GM21447 (cell line): Measurements from ENCODE around the gene DPP7.
"Not testable (repeated sequence)": the region's sequence is repeated elsewhere in the genome, so short reads cannot be mapped to it uniquely, and the experiment has no call there.

ENCODE experiments used
- ATAC-seq: cut with Tn5 transposase; IDR thresholded peaks from one replicate; pipeline ENCODE4 v1.9.1; 2021; ENCODE audit not compliant: unreplicated experiment

DPP7 gene

GRCh38 chr9:137148242-137148641 is 33.7 kb upstream of the DPP7 start:
- ATAC-seq = no peak

- no peak for ATAC-seq
Measured at GRCh38 chr9:137147793-137148160, 33.2 kb upstream of the DPP7 start.

DNA sequence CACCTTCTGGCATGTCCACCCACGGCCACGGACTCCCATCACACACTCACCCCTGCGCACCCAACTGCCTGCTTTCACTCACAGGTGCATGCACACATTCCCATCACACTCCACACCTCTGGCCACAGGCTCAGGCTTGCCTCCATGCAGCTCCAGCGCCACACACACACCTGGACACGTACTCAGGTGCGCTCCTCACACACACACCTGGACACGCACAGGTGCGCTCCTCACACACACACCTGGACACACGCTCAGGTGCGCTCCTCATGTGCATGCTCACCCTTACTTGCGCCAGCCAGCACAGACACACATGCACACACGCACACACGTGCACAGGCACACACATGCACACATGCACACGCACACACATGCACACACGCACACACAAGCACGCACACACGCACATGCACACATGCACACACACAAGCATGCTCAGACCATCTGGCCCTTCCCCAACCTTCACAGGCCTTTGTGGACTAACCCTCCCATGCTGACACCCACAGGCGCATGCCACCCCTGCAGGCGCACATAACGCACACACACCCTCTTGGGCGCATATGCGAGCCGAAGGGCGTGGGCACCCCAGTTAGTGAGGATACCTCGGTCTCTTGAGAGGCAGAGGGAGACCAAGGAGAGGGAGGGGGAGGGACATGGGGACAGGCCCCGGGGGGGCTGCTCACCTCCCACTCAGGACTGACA is 32.7 kb upstream of the DPP7 start:
- ATAC-seq = no peak

DNA sequence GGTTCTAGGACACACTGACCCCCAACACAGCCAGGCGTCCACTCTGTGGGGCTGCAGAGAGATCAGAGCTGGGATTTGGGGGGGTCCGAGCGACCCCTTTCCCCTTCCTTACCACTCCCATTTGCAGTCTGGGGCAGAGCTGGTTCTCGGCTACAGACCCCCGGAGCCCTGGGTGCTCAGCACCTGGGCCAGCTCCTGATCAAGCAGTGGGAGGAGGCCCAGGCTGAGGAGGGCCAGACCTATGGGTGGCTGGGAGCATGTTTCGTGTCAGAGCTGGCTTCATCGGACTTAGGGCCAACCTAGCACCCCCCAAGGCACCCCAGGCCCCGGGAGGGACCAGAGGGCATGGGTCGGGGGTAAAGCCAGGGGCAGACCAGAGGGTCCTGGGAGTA is 32.0 kb upstream of the DPP7 start:
- ATAC-seq = no peak

DNA sequence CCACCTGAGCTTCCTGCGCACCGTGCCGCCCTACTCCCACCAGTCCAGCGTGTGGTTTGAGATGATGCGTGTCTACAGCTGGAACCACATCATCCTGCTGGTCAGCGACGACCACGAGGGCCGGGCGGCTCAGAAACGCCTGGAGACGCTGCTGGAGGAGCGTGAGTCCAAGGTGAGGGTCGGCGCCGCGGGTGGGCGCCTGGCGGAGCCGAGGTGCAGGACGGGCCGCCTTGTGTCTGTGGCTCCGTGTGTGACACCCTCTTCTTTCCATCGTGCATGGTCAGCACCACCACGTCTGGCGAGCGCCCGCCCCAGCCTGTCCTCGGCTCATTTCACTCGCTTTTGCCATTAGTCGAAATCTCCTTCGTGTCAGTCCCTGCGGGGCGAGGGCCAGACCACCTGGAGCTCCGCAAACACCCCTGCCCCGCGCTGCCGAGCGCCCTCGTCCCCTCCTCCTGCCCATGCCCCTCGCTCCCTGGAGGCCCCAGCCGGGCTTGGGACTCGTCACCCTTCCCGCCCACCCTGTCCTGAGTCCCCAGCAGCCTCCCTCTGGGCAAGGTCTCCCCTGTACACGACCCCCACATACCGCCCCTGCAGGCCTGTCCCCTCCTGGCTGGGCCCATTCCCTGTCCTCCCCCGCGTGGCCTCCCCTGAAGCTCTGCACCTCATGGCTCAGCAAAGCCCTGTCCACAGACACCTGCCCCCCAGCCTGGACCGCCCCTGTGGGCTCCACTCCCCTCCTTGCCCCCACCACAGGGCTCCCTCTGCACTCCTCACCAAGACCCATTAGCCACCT is 31.4 kb upstream of the DPP7 start:
- ATAC-seq = no peak

DNA sequence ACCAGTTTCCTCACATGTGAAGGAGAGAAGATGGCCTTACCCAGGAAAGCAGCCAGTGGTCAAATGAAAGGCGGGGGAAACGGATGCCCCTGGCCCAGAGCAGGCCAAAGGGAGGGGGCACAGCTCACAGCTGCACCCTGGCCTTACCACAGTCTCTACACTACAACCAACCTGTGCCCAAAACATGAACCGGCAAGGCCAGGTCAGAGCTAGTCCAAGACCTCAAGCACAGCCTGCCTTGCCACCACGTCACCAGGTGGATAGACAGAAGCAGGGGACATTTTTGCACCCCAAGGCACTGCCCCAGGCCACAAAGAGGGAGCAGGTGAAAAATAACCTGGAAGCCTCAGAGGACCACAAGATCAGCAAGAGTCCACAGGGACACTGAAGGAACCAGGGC is 28.9 kb upstream of the DPP7 start:
- ATAC-seq = no peak

- no peak for ATAC-seq
Measured at GRCh38 chr9:137141976-137142936, 27.7 kb upstream of the DPP7 start.

DNA sequence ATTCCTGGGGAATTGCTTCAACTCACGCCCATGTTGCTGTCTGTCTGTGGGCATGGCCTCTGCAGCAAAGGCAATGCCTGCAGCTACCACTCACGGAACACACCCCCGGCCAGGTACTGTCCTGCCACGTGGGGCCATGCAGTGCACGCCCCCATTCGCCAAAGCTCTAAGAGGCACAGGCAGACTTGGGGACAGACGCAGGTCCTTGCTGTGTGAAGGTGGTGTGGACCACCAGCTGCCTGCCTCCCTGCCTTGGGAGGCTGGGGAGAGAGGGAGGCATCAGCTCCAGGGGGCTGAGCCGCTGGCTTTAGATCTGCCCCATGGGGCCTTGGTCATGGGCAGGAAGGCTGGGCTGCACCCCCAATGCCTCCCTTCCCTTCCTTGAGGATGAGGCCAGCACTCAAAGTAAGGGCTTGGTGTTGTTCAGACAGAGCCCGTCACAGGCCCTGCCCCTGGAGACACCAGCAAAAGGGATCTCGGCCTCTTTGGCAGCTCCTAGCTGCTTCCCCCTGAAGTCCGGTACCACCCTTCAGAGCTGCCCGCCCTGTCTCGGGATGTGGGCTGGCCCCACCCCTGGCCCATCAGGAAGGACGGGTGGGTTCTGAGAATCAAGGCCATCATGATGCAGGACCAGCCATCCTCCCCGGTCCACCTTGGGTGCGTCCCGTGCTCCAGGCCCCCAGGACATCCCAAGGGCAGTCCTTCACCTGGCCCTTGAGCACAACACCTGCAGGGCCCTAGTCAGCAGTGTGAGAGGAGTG is 26.7 kb upstream of the DPP7 start:
- no peak for ATAC-seq

GRCh38 chr9:137140151-137141012 is 25.8 kb upstream of the DPP7 start:
- no peak for ATAC-seq

DNA sequence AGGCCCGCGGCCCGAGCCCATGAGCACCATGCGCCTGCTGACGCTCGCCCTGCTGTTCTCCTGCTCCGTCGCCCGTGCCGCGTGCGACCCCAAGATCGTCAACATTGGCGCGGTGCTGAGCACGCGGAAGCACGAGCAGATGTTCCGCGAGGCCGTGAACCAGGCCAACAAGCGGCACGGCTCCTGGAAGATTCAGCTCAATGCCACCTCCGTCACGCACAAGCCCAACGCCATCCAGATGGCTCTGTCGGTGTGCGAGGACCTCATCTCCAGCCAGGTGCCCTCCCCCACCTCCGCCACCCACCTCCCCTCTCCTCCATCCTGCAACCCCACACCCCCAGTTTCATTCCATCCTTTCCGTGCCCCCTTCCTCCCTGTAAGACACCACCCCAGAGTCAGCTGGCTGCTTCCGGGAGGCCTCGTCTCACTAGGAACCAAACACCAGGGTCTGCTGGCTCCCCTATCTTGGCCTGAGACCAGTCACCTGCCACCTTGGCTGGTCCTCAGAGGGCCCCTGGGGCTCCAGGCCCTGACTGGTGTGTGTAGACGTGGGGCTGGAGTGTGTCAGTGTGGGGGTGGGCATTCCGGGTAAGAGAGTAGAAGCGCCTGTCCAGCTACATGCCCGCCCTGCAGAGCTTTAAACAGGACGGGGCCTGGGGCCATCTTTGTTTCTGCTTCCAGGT is 25.1 kb upstream of the DPP7 start:
- ATAC-seq = no peak

- ATAC-seq = no peak
Measured at GRCh38 chr9:137138722-137139467, 24.4 kb upstream of the DPP7 start, which contains the start of gene GRIN1. GRIN1 (plus strand) TSS chr9:137139154; CDS start chr9:137139487, 333 bp downstream.

- no peak for ATAC-seq
Measured at GRCh38 chr9:137138058-137138721, 23.7 kb upstream of the DPP7 start.

GRCh38 chr9:137136881-137137607 is 22.5 kb upstream of the DPP7 start:
- ATAC-seq = no peak

DNA sequence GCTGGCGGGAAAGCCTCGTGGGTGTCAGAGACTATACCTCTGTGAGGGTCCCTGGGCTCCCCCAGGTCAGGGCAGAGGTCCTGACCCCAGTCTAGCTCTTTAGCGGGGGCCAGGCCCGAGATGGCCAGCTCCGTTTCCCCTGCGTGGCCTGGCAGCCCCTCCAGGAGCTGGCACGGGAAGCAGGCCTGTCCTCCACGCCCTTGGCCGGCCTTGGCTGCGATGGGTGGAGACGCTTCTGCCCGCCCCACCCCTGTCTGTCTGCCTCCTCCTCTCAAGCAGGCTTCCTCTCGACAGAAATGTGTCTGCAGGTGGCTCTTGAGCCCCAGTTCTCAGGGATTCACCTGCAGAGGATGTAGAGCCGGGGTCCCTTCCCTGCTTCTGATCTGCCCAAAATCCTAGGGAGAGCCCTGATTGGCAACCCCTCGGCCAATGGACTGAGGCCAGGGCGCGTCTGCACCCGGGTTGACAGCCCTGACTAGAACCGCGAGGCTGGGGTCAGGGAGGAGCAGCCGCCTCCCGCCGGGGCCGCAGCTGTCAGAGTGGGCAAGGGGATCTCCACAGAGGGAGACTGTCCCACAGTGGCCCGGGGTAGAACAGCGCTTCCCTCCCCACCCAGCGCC is 21.8 kb upstream of the DPP7 start:
- no peak for ATAC-seq

- not testable (repeated sequence) for ATAC-seq
Measured at GRCh38 chr9:137135154-137135553, 20.6 kb upstream of the DPP7 start.

DNA sequence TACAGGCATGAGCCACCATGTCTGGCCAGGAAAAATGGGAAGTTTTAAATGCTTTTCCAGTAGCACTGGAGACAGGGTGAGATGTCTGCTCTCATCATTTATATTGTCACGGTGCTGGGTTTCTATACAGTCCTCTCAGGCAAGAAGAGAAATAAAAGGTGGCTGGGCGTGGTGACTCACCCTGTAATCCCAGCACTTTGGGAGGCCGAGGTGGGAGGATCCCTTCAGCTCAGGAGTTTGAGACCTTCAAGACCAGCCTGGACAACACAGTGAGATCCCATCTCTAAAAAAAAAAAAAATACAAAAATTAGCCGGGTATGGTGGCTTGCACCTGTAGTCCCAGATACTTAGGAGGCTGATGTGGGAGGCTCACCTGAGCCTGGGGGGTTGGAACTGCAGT is 19.7 kb upstream of the DPP7 start:
- ATAC-seq = no peak
